Muscle of arm (tissue), 12 donors: ENCODE measurements around the gene NPIPB4. TPM values are rescaled to one million over a fixed set of nuclear protein-coding genes. Genes with fewer than 3 reads are reported as not detected.
"Not testable (repeated sequence)": the region's sequence is repeated elsewhere in the genome, so short reads cannot be mapped to it uniquely, and the experiment has no call there.

Experiments used
- DNase-seq: peaks from one replicate; pipeline ENCODE4 v3.0.0-alpha.2; 2013
- polyA plus RNA-seq, 12 donors: library from polyadenylated mRNA; unstranded; fragments of 120-200 nt; gene quantifications; one replicate each; pipeline ENCODE4 v1.2.1, GENCODE V29; 2013; ENCODE audit not compliant: insufficient read length in 12 of 12

NPIPB4 gene
- polyA plus RNA-seq, 12 donors, result 22.6 to 194 (median 64.0) TPM; not detected in 1

DNA sequence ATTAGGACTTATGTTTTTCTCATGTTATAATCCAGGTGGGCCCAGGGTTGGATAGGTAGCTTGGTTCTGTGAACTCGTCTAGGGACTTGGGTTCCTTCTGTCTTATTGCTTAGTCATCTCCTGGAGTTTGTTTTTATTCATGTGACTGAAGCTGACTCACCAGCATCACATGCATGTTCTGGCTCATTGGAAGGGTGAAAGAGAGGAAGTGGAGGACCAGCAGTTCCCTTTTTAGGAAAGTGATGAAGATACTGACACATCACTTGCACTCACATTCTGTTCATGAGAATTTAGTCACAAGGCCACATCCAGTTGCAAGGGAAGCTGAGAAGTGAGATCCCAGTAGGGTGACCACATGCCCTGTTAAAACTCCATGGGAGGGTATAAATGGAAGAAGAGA, 67.0 kb downstream of the NPIPB4 start:
- DNase-seq, result not testable (repeated sequence)

Other genes starting within 250 kb of the NPIPB4 start
- gene IGSF6, start 205.1 kb downstream of the NPIPB4 start, polyA plus RNA-seq, result 1 to 10 TPM in 10 of 12 donors, not detected in 2; 1.5 to 5.7 (median 2.6) TPM
- under 1 TPM in 4 of 12 donors, not detected in 8; 0.07 to 0.36 (median 0.16) TPM for gene OTOA, start 193.8 kb downstream of the NPIPB4 start, polyA plus RNA-seq
- 100 to 1,000 TPM in 11 of 12 donors, not detected in 1; 185 to 362 (median 285) TPM for gene UQCRC2, start 95.6 kb upstream of the NPIPB4 start, polyA plus RNA-seq
- gene PDZD9, start 143.4 kb upstream of the NPIPB4 start, polyA plus RNA-seq, result under 1 TPM in 8 of 12 donors, not detected in 4; 0.17 to 0.49 (median 0.33) TPM
- gene MOSMO, start 150.4 kb upstream of the NPIPB4 start, polyA plus RNA-seq, result 10 to 100 TPM in 11 of 12 donors, not detected in 1; 10.5 to 20.3 (median 15.8) TPM
- gene VWA3A, start 234.8 kb upstream of the NPIPB4 start, polyA plus RNA-seq, result under 1 TPM in 8 of 12 donors, not detected in 4; 0.04 to 0.57 (median 0.34) TPM